Non-pigmented ciliary epithelial cell (primary cell): ENCODE results near the gene MESP2.

Experiments used
- DNase-seq: peaks from one replicate; pipeline ENCODE4 v3.0.0-alpha.2; 2010; ENCODE audit warnings: low read depth

MESP2 gene

DNA sequence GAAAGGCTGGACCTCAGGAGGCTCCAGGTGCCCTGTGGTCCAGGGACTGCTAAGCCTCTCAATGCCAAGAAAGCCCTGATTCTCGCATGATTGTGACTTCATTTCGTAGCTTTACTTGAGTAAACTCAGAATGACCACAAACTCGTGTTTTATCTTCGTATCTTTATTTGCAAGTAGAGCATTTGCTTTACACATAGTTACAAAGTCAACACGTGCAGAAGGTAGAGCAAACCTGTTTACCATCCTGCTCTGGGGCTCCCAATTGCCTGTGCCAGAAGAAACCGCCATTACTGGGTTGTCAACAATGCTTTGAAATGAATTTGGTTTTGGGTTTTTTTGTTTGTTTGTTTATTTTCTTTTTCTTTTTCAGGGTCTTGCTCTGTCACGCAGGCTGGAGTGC lies 19.2 kb upstream of the MESP2 start:
- DNase-seq: no peak

DNA sequence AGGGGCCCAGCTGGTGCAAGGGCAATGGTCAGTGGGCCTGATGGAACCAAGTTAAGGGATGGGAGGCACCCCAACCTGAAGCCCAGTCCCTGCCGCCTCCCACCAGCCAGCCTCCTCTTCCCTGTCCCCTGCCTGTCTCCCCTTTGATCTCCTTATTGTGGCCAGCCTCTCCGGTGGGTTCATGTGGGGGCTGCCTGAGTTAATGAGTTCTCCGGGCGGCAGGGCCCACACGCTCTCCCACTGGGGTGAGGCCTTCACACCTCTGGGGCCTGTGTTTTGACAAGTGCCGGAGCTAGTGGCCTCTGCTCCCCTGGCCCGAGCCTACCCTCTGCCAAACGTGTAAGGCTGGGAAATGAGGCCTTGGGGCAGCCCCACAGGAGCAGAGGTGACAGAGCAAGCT lies 17.8 kb upstream of the MESP2 start:
- DNase-seq: no peak

DNA sequence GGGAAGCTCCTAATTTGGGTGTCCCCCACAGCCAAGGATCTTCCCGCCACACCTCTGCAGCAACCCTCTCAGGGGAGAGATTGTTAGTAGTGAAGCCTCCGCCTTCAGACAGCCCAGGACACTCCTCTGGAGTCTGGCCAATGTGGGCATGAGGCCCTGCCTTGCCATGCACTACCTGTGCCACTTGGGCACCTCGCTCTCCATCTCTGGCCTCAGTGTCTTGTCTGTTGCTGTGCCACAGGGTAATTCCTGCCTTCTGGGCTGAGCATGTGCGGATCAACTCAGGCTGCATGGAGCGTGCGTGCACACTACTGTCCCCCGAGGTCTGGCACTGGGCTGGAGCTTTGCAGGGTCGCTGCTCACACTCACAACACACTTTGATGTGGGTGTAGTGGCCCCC lies 17.2 kb upstream of the MESP2 start:
- no peak for DNase-seq

DNA sequence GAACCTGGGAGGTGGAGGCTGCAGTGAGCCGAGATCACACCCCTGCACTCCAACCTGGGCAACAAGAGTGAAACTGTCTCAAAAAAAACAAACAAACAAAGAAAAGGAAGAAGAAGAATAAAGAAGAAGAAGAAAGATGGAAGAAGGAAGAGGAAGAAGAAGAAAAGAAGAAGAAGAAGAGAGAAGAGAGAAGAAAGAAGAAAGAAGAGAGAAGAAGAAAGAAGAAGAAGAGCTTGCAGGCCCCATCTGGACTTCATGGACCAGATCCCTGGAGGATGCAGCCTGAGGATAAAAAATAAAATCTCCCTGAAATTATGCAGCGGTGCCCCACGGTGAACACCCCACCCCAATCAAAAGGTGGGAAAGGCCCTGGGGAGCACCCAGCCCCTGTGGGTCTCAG lies 16.3 kb upstream of the MESP2 start:
- DNase-seq: no peak

DNA sequence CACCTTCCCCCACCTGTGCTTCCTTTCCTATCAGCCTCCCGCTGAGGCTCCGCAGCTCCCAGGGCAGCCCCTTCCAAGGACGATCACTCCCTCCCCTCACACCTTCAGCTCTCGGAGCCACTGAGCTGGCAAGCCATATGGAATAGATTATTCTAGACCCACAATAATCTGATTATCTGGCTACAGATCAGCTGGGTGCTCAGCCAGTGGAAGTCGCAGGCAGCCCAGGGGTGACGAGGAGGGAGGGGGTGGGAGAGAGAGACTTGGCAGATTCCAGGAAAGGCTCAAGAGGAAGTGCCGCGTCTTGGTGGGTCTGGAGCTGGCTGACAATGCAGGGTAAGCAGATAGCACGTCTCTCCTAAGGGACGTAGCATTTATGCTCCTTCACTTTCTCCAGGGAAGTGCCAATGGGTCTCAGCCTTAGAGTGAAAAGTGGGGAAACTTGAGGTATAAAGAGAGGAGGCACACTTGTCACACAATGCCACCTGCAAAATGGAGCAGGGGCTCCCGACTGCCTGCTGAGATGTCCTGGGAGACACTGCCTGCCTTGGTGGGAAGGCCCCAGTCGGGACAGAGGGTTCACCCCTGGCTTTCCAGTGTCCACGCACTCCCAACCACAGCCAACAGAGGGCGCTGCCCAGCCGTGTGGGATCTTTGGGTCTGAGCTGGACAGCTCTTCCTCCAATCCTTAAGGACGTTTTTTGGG lies 15.7 kb upstream of the MESP2 start:
- no peak for DNase-seq

DNA sequence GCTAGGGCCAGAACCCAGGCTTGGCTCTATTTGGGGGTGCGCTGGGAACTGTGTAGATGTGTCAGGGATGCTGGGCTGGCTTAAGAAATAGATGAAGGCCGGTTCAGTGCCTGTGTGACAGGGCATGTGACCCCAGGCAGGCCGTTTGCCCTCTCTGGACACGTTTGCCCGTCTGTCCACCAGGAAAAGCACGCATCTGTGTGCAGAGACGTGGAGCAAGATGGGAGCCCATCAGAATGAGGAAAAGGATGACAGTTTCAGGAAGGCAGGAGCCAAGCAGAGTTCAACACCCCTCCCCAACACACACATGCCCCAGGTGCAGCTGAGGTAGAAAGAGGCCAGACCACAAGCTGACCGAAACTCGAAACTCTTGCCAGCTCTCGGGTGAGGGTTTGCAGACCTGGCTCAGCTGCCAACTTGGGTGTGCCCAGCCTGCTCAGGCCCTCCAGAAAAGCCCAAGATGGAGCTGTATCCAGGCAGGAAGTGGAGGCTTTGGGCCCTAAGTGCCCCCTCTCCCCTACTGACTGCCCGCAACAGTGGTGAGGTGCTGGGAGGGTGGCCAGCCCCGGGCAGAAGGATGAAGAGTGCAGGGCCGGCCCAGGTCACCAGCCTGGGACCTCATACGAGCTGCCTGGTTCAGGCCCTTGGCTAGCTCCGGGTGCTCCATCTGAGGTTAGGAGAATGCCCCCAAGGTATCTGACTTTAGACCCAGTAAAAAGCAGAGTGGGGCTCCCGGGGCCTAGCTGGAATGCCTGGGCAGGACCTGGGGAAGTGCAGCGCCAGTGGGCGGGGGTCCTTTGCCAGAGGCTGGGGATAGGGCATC lies 14.9 kb upstream of the MESP2 start:
- no peak for DNase-seq

DNA sequence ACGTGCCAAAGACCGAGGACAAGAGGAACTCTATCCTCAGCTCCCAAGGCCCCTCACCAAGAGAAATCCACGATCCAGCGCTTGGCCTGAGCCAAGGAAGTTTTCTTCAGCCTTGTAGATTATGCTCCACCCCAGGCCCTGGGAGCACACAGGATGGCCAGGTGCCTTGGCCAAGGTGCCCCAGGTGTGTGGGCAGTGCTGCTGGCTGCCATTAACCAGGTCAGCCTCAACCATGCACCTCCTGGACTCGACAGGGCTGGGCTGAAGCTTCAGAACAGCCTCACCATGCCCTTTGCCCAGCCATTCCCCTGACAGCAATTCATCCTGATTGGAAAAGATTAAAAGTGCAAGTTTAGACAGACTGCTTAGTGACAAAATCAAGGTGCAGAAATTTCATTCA lies 14.2 kb upstream of the MESP2 start:
- DNase-seq: no peak

DNA sequence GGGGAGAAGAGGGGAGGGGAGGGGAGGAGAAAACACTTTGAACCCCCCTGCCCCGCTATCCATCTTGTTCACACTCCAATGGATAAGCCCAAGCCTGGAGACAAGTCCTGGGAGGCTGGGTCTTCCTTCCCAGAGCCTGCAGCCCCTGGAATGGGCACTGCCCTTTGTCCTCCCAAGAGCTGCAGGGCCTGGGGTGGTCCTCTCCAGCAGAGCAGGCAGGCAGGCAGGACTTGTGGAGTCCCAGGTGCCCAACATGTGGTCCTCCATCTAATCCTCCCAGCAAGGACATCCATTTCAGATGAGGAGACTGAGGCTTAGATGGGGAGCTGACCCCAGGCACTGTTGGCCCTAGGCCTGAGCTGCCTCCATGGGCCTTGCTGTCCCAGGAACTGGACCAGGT lies 10.4 kb upstream of the MESP2 start:
- no peak for DNase-seq

DNA sequence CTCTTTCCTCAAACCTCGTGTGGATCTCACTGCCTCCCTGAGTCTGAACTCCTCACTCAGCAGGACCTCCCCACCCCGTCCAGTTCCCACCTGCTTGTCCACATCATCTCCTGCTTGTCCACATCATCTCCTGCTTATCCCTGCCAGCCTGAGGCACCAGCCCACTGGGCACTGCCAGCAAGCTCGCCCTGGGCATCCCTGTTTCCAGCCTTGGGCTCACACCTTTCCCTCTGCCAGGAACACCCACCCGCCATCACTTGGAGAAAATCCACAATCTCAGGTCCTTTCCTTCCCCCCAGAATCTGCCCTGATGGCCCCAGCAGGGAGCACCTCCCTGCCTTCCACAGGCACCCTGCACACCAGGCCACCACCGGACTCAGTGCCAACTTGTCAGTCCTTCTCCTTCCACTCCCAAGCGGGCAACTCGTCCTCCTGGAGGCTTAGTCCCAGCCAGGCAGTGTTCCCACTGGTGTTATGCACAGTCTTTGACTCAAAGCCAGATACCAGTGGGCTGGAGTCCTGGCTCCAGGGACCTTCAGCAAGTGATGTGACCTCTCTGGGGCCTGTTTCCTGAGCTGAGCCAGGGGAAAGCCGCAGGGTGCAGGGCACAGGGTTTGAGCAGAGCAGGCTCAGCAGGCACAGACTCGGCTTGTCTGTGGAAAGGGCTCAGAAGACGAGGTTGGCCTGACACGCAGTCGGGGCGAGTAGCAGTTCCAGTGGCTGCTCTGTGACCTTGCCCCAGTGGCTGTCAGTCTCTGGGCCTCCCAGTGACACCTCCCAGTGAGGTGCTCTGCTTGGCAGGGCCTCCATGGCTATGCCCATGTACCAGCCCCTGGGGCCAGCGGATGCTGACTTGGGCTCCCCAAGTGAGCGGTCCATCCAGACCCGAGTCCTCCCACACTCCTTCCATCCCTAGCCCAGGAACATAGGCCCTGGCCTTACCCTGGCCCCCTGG lies 9.5 kb upstream of the MESP2 start:
- no peak for DNase-seq

DNA sequence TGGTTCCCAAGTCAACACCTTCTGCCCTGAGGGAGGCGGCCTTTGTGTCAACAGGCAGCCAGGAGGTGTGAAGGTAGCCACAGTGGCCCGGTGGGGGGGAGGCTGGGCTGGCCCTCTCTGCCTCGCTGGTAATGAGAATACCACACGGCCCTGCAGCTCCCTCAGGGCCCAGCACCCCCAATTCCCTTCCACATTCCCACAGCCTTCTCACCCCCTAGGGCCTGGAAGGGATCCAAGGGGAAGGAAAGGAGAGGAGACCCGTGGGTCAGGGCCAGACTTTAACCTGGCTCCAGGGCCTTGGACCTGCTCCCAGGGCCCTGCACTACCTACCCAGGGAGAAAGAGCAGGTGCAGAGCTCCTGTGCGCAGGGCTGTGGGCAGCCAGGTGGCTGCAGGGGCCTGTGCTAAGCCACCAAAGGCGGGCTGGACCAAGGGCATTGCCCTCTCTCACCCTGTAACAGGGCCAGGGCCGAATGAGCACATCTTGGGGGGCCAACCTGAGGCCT lies 8.7 kb upstream of the MESP2 start:
- DNase-seq: no peak

DNA sequence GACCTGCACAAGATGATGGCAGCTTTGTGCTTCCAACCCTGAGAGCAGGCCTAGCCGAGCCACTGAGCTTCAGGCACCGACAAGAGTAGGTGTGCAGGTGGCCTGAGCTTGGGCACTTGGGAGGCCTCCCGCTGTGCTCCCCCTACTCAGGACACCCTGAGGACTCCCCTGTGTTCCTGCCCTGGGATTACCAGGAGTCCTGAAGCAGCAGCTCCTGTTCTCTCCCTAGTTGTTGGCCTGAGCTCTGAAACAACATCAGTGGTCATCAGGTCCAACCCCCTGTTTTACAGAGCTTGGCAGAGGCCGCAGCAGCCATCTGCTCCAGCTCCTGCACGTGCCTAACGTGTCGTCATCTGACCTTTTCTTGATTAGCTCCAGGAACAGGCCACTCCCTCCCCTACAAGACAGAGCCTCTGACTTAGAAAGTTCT lies 8.0 kb upstream of the MESP2 start:
- no peak for DNase-seq

DNA sequence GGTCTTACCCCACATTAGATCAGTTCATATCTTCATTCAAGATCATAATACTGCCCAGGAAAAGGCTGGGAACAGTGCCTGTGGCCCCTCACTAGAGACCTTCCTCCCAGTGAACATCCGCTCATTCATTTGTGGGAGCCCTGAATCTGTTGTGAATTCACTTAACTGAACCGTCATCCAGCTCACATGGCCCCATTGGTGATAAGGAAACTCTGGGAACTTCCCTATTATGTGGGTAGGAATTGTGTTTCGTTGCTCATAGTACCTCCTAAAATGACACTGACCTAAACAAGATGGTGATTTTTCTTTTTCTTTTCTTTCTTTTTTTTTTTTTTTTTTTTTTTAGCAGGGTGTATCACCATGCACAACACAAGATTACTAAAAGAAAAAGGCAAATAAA lies 6.8 kb upstream of the MESP2 start:
- no peak for DNase-seq

DNA sequence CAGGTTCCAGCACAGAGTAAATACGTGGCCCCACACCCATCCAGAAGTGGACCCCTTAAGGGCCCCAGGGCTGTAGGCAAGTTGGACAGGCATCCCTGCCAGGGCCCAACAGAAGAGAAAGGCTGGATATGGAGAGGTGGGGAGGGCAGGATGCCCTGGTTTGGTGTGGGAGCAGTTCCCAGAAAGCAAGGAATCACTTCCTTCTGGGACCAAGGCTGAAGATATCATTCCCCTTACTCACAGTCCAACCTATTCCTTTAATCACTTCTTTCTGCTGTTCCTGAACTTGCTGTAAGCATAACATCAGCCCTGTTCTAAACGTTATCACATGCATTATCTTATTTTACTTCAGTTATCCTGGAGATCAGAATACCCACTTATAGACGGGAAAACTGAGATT lies 6.1 kb upstream of the MESP2 start:
- no peak for DNase-seq

DNA sequence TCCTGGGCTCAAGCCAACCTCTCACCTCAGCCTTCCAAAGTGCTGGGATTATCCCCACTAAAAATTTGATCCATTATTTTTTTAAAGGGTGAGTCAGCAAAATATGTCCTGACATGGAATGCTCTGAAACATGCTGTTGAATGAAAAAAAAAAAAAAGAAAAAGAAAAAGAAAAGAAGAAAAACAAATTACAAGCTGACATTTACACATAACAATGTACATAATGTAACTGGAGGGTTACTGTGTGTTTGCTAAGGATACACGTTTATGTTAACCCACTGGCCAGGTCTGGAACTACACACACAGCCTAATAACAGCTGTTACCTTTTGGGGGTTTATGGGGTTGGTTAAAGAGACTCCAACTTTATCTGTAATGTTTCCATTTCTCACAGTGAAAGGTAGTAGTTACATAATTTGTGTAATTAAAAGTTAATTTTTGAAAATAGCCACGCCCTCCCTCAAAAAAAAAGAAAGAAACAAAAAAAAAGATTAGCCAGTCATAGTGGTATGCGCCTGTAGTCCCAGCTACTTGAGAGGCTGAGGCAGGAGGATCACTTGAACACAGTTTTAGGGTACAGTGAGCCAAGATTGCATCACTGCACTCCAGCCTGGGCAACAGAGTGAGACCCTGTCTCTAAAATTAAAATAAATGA lies 3.1 kb upstream of the MESP2 start:
- DNase-seq: no peak

DNA sequence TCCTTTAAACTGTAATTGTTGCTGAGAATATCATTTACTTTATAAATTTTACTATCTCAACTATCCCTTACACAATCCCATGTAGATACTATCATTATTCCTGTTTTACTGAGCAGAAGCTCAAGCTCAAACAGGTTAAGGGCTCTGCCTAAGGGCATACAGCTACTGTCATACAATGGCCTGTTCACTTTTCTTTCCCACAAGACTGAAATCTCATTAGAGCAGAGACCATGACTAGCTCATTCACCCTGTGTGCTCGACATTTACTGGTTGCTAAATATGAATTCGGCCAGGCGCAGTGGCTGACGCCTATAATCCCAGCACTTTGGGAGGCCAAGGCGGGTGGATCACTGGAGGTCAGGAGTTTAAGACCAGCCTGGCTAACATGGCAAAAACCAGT lies 1.6 kb upstream of the MESP2 start:
- DNase-seq: no peak

DNA sequence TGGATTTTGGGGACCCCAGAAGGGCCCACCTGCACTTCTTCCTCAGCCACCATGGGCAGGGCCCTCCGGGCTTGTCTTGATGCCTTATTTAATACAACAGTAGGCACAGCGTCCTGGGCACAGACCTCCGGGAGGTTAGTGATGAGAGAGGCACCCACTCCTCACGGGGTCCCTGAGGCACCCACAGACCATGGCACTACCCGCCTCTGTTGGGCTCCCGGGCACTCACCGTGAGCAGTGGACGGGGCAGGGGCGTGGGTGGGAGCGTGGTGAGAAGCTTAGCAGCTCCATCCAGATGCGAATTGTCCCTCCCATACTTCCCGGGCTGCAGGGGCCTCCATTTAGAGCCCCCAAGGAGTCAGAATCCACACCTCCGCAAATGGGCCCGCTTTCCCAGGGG lies 317 bp upstream of the MESP2 start:
- DNase-seq: no peak

DNA sequence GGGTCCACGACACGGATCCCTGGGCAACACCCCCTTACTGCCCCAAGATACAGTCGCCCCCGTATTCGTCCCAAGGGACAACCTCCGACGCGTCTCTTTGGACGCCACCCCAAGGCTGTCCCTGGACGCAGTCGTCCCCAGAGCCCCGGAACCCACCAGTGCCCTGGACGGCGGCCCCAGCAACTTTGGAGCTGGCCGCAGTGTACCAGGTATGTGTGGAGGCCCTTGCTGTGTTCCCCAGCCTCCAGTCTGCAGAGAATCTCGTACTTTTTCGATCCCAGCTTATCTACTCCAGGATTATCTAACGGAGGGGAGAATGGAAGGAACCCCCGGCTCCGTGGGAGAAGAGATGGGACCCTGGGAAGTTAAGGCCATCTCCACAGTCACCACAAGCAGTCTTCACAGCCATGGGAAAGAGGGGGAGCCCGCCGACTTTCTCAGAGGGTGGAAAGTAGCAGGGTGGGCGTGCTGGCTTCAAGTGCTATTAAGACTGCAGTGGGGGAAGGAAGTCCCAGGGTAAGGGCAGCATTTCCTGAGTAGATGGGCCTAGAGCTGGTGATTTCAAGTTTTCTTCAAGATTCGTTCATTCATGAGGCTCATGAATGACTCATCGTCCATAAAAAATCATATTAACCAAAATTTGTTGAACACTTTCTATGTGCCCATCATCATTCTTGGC lies 1.1 kb downstream of the MESP2 start:
- no peak for DNase-seq

DNA sequence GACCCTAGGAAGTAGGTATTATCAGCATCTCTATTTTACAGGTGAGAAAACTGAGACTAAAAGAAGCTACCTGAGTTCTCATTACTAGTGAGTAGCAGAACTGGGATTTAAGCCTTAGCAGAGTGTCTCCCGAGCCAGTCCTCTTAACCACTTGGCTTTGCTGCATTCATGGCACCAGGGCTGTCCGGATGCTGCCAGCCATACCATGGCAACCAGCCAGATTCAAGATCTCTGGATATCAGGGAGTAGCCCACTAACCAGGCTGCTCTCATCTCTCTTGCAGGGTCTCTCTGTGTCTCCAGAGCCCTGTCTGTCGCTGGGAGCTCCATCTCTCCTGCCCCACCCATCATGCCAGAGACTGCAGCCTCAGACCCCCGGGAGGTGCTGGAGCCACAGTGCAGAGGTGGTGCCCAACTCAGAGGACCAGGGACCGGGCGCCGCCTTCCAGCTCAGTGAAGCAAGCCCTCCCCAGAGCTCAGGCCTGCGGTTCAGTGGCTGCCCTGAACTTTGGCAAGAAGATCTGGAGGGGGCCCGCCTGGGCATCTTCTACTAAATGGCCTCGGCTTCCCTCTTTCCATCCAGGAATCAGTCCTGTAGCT lies 1.7 kb downstream of the MESP2 start:
- DNase-seq: no peak

DNA sequence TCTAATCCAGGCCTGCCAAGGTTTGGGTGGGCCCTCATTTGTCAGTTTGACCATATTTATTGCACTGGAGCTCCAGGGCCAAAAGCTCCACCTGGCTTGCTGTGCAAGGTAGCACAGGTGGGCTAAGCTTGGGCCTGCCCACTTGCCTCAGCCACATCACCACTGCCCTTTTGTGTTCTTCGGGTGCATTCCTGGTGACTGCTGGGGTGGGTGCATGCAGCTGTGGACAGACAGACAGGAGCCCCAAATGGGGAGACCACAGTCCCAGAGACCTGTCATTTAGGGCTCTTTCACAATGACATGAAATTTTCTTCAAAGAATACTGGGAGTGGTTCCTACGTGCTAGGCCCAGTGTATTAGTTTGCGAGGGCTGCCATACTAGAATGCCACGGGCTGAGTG lies 2.7 kb downstream of the MESP2 start:
- DNase-seq: no peak

DNA sequence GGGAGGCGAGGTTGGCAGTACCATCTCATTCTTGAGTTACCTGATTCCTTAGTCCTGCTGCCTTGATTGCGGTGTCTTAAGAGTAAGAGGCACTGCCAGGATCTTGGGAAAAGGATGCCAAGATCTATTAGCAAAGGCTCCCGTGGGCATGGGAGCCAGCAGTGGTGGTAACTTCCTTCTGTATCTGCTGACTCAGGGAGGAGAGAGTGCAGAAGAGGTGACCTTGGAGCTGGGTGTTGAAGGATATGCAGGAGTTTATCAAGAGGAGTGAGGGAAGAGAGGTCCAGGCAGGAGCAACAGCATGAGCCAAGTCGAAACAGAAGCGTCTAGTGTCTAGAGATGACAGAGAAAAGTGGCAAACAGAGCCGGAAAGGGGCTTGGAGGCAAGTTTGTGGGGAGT lies 4.5 kb downstream of the MESP2 start:
- no peak for DNase-seq

DNA sequence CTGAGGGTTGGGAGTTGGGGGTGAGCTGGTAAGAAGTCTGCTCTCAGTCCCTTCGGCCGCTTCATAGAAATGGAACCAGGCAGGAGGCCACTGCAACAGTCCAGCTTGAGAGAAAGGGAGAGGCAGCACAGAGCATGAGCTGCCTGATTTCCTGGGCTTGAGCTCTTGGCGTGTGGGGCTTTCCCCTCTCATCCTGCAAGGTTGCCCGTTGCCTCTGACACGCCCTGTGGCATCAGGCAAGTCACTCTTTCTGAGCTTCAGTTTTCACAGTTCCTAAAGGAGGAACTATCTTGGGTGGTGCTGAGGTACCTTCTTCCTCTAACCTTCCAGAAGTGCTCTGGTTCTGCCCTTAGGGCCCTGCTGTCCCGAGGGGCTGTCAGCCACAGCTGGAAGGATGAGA lies 4.9 kb downstream of the MESP2 start:
- no peak for DNase-seq
